Measurements from ENCODE around the gene CIDEA. TPM values are rescaled to one million over a fixed set of nuclear protein-coding genes. Genes with fewer than 3 reads are reported as not detected.

Gene CIDEA
- total and polyA plus RNA-seq, 3 donors from 2014 or later: 0.57 TPM; not detected in 2

GRCh38 chr18:12315911-12316310, 61.8 kb downstream of the CIDEA start:
- Histone ChIP-seq H3K27me3 (no peaks in the 10 kb centered on the region), H3K4me1 (peaks cover 13% of the 10 kb centered on the region), H3K9me3 (no peaks in the 10 kb centered on the region), H3K27ac (no peak overlapping the region), H3K4me3 (no peak overlapping the region), H3K36me3 (ENCODE audit: low read depth, missing control alignments) (no peaks in the 10 kb centered on the region)
- DNase-seq: no peak
- 59 to 68% methylated on average over 5 of the region's 5 CpGs for WGBS, 2 donors
- intact Hi-C loops (cut with DNase I; ENCODE audit: low total_unique reads): no loop called here
- TF ChIP-seq CTCF (IDR thresholded peaks at IDR 0.05) (no peak), POLR2A (IDR thresholded peaks at IDR 0.05) (no peak)

GRCh38 chr18:12317664-12318333, 63.6 kb downstream of the CIDEA start:
- H3K27ac ChIP-seq: no peak overlapping the region
- DNase-seq: no peak
- TF ChIP-seq POLR2A (IDR thresholded peaks at IDR 0.05) (no peak), CTCF (IDR thresholded peaks at IDR 0.05) (no peak)
- no peaks in the 10 kb centered on the region for H3K9me3 ChIP-seq
- WGBS, 2 donors: 69 to 78% methylated on average over 6 of the region's 6 CpGs
- H3K27me3 ChIP-seq: no peaks in the 10 kb centered on the region
- H3K4me1 ChIP-seq: peaks cover 13% of the 10 kb centered on the region
- H3K4me3 ChIP-seq: no peak overlapping the region
- H3K36me3 ChIP-seq (ENCODE audit: low read depth, missing control alignments): no peaks in the 10 kb centered on the region
- intact Hi-C loops (cut with DNase I; ENCODE audit: low total_unique reads): no loop called here

- 39 to 46% methylated on average over 5 of the region's 5 CpGs for whole genome bisulfite sequencing, 2 donors
- Histone ChIP-seq H3K4me3 (no peak overlapping the region), H3K9me3 (no peaks in the 10 kb centered on the region), H3K36me3 (ENCODE audit: low read depth, missing control alignments) (no peaks in the 10 kb centered on the region), H3K4me1 (peaks cover 13% of the 10 kb centered on the region), H3K27ac (no peak overlapping the region), H3K27me3 (no peaks in the 10 kb centered on the region)
- intact Hi-C loops (cut with DNase I; ENCODE audit: low total_unique reads): no loop called here
- DNase-seq: no peak
- TF ChIP-seq POLR2A (IDR thresholded peaks at IDR 0.05): no peak
- TF ChIP-seq CTCF (IDR thresholded peaks at IDR 0.05): no peak
Observed at GRCh38 chr18:12318334-12318697, 64.2 kb downstream of the CIDEA start.

- intact Hi-C loops (cut with DNase I; ENCODE audit: low total_unique reads): no loop called here
- no peaks in the 10 kb centered on the region for H3K27me3 ChIP-seq
- no peak overlapping the region for H3K27ac ChIP-seq
- WGBS, 2 donors: 88 to 94% methylated on average over 5 of the region's 5 CpGs
- H3K9me3 ChIP-seq: no peaks in the 10 kb centered on the region
- H3K4me3 ChIP-seq: no peak overlapping the region
- no peak for DNase-seq
- H3K4me1 ChIP-seq: peaks cover 8% of the 10 kb centered on the region
- TF ChIP-seq POLR2A (IDR thresholded peaks at IDR 0.05) (no peak), CTCF (IDR thresholded peaks at IDR 0.05) (no peak)
- H3K36me3 ChIP-seq (ENCODE audit: low read depth, missing control alignments): no peaks in the 10 kb centered on the region
Observed at GRCh38 chr18:12318857-12319256, 64.7 kb downstream of the CIDEA start.

- H3K27ac ChIP-seq: no peak overlapping the region
- no peak for DNase-seq
- no peaks in the 10 kb centered on the region for H3K36me3 ChIP-seq (ENCODE audit: low read depth, missing control alignments)
- H3K9me3 ChIP-seq: no peaks in the 10 kb centered on the region
- TF ChIP-seq POLR2A (IDR thresholded peaks at IDR 0.05) (no peak), CTCF (IDR thresholded peaks at IDR 0.05) (no peak)
- H3K4me1 ChIP-seq: no peaks in the 10 kb centered on the region
- no peaks in the 10 kb centered on the region for H3K27me3 ChIP-seq
- 68 to 79% methylated on average over 4 of the region's 4 CpGs for WGBS, 2 donors
- no peak overlapping the region for H3K4me3 ChIP-seq
- intact Hi-C loops (cut with DNase I; ENCODE audit: low total_unique reads): no loop called here
Observed at GRCh38 chr18:12321333-12321732, 67.2 kb downstream of the CIDEA start.

All from testis (tissue), 3 donors.